NCI-H1092 treated with DMSO at 0.1 percent for 48 hours (cell line): Measurements from ENCODE around the gene HYAL3.
"Not testable (repeated sequence)": the region's sequence is repeated elsewhere in the genome, so short reads cannot be mapped to it uniquely, and the experiment has no call there.

ENCODE experiments used
- DNase-seq: peaks from one replicate; lab custom pipeline; 2025; lab: John Stamatoyannopoulos, UW

The HYAL3 gene

DNA sequence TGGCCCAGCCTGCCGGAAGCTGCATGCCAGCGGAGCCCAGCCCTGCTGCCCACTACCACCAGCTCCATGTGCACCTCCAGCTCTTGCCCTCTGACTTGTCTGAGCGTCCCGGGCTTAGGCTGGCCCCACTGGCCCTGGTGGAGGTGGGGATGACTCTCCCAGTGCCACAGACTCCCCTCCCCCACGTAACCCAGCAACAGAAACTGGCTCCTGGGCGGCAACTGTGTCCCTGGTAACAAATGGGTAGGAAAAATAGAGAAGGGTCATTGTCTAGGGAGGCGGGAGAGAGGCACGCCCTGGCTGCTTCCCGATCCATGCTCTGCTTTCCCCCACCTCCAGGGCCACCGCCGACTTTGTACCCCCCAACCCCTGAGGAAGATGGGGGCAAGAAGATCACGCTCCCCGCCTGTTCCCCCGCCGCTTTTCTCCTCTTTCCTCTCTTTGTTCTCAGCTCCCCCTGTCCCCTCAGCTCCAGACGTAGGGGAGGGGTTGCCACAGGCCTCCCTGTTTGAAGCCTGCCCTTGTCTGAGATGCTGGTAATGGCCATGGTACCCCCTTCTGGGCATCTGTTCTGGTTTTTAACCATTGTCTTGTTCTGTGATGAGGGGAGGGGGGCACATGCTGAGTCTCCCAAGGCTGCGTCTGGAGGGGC lies 41.0 kb downstream of the HYAL3 start:
- no peak for DNase-seq

- no peak for DNase-seq
Observed at GRCh38 chr3:50256978-50257890, 42.0 kb downstream of the HYAL3 start.

- DNase-seq: no peak
Observed at GRCh38 chr3:50255251-50255615, 44.0 kb downstream of the HYAL3 start.

DNA sequence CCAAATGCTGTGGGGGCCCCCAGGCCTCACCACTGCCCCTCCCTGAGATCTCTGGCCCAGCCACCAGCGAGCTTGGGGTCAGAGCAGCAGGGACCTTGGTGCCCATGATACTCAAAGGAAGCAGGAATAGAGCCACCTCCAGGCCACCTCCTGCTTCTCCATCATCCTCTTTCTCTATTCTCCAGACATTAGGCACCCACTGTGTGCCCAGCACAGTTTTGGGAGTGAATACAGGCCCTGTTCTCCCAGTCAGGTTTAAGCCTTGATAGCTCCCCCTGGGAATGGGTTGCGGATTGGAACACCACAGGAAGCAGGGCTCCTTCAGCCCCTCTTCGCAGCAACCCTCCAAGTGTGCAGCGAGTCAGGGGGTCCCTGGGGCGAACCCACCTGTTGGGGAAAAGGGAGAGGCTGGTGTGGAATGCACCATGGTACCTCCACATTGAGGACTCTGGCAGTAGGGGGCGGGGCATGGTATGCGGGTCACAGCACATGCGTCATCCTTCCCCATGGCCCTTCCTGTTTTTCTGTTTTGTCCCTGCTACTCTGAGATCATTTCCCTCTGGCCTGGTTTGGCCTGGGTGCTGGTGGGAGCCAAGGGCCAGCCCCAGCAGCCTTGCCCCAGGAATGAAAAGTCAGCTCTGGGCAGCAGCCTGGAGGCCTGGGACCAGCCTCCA lies 44.5 kb downstream of the HYAL3 start:
- DNase-seq: no peak

- no peak for DNase-seq
Observed at GRCh38 chr3:50251220-50251619, 48.0 kb downstream of the HYAL3 start.

DNA sequence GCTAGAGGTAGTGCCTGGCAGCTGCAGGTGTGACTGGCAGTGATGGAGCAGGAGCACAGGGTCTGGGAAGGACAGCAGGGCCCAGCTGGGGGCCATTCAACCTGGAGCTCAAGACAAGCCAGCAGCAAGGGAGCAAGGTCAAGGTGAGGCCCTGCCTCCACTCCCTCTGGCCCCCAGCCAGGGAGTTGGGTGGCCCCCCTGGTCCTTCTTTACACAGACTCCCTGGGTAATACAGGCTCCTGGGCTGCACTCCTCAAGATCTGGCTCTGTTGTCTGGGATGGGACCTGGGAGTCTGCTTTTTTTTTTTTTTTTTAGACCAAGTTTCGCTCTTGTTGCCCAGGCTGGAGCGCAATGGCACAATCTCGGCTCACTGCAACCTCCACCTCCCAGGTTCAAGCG lies 48.7 kb downstream of the HYAL3 start:
- DNase-seq: no peak

DNA sequence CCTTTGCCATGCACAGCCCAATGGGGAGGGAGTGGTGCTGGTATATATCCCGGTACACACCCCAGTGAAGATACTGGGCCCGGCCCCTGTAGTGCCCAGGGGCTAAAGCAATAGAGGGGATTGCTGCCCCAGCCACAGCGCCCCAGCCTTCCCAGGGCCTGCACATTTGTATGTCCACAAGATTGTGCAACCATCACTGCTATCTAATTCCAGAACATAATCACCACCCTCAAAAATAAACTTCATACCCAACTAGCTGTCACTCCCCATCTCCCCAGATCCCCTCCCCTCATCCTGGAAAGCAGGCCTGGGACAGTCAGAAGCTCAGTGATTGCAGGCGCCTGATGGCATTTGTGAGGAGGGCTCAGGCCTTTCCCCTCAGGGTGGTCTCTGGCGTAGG lies 49.7 kb downstream of the HYAL3 start:
- DNase-seq: no peak

GRCh38 chr3:50248387-50248786 lies 50.8 kb downstream of the HYAL3 start:
- DNase-seq: no peak

- DNase-seq: no peak
Observed at GRCh38 chr3:50246517-50246954, 52.7 kb downstream of the HYAL3 start.

GRCh38 chr3:50245831-50246516 lies 53.2 kb downstream of the HYAL3 start:
- peak; percentile 60 for DNase-seq

GRCh38 chr3:50245251-50245745 lies 53.9 kb downstream of the HYAL3 start:
- no peak for DNase-seq

DNA sequence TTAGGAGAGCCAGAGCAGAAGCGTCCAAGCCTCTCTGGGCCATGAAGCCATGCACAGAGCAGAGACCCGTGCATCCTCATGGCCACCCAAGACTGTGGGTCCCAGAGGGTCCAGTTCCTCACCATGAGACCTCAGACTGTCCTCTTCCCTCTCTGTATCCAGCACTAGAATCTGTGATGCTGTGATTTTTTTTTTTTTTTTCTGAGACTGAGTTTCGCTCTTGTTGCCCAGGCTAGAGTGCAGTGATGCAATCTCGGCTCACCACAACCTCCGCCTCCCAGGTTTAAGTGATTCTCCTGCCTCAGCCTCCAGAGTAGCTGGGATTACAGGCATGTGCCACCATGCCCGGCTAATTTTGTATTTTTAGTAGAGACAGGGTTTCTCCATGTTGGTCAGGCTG lies 54.4 kb downstream of the HYAL3 start:
- not testable (repeated sequence) for DNase-seq

- DNase-seq: no peak
Observed at GRCh38 chr3:50243543-50243895, 55.7 kb downstream of the HYAL3 start.

GRCh38 chr3:50242851-50243542 lies 56.2 kb downstream of the HYAL3 start:
- no peak for DNase-seq
